Endothelial cell of umbilical vein (primary cell): ENCODE results near the gene EML6. TPM values are rescaled to one million over a fixed set of nuclear protein-coding genes. Genes with fewer than 3 reads are reported as not detected.

Experiments
- BruUV-seq: library from RNA; stranded (reverse); fragments of 400-500 nt; replicated peaks from 2 replicates; lab custom pipeline; 2021; lab: Mats Ljungman, UMichigan
- CTCF ChIA-PET: fragments of 300-600, 350-600 bp; sonication (Branson Sonifier 250); formaldehyde crosslinking; loops from one replicate; lab custom pipeline; 2021; ENCODE audit warnings: antibody characterized with exemption, inconsistent platforms; lab: Charles Lee
- POLR2A ChIA-PET: fragments of 300-600, 350-600 bp; sonication (Branson Sonifier 250); formaldehyde crosslinking; loops from one replicate; lab custom pipeline; 2021; ENCODE audit warnings: antibody characterized with exemption, inconsistent platforms; lab: Charles Lee
- DNase-seq: peaks from one replicate; pipeline ENCODE4 v3.0.0-alpha.2; 2011; ENCODE audit warnings: low read depth, low spot score
- FAIRE-seq: peaks from 2 replicates; lab custom pipeline; 2011; peaks lifted over from hg19 to GRCh38; lab: Jason Lieb, UNC
- H2AFZ ChIP-seq: 2 replicates; pipeline ENCODE4 v1.6.0; 2012; ENCODE audit warnings: low read depth, low read length, control low read depth, inconsistent platforms
- H3K27ac ChIP-seq: 2 replicates; pipeline ENCODE4 v1.5.1; 2011; ENCODE audit warnings: low read depth, mild to moderate bottlenecking, control low read depth, low read length, moderate library complexity; ENCODE audit not compliant: insufficient read depth
- H3K27me3 ChIP-seq, 2 experiments: 2 replicates each; pipeline versions ENCODE4 v1.6.0 to v1.6.1; 2011; ENCODE audit warnings: low read length in 2 of 2, mixed read lengths in 1 of 2; ENCODE audit not compliant: control insufficient read depth in 2 of 2, insufficient read depth in 2 of 2
- H3K36me3 ChIP-seq, 2 experiments: 2 replicates in 1 of 2; 3 replicates in 1 of 2; pipeline ENCODE4 v1.5.1; 2011; ENCODE audit warnings: low read length in 2 of 2, mild to moderate bottlenecking in 1 of 2, moderate library complexity in 1 of 2; ENCODE audit not compliant: control insufficient read depth in 2 of 2, insufficient read depth in 2 of 2; ENCODE audit errors: extremely low read depth in 1 of 2
- H3K4me1 ChIP-seq: 3 replicates; pipeline ENCODE4 v1.5.1; 2011; ENCODE audit warnings: mild to moderate bottlenecking, low read length; ENCODE audit not compliant: control insufficient read depth, insufficient read depth; ENCODE audit errors: extremely low read depth
- H3K4me2 ChIP-seq: 2 replicates; pipeline ENCODE4 v1.6.1; 2011; ENCODE audit warnings: low read length, control low read depth, mixed read lengths; ENCODE audit not compliant: insufficient read depth
- H3K4me3 ChIP-seq, 3 experiments: fragments of 200-600 bp in 1 of 3; sonication (generic), shearing (Covaris generic) in 1 of 3; replicated peaks in 1 of 3; 2 replicates each; pipeline ENCODE4 v1.5.1; 2011 to 2016; ENCODE audit warnings: control low read depth in 3 of 3, low read length in 3 of 3, mild to moderate bottlenecking in 2 of 3, inconsistent platforms in 1 of 3, low read depth in 1 of 3, moderate library complexity in 1 of 3; ENCODE audit not compliant: insufficient read depth in 1 of 3
- H3K79me2 ChIP-seq: 2 replicates; pipeline ENCODE4 v1.6.0; 2012; ENCODE audit warnings: low read length, inconsistent platforms; ENCODE audit not compliant: control insufficient read depth, insufficient read depth
- H3K9ac ChIP-seq: replicated peaks from 2 replicates; pipeline ENCODE3; 2011; ENCODE audit warnings: low read length, control low read depth; ENCODE audit not compliant: insufficient read depth; ENCODE audit errors: extremely low read depth
- H3K9me1 ChIP-seq: replicated peaks from 3 replicates; pipeline ENCODE4 v1.6.0; 2011; ENCODE audit warnings: mild to moderate bottlenecking, low read length; ENCODE audit not compliant: control insufficient read depth, insufficient read depth; ENCODE audit errors: extremely low read depth
- H3K9me3 ChIP-seq: replicated peaks from 2 replicates; pipeline ENCODE4 v1.5.1; 2012; ENCODE audit warnings: low read length, inconsistent platforms; ENCODE audit not compliant: control insufficient read depth, insufficient read depth
- H4K20me1 ChIP-seq: replicated peaks from 2 replicates; pipeline ENCODE3; 2011; ENCODE audit warnings: mild to moderate bottlenecking, low read length; ENCODE audit not compliant: control insufficient read depth, insufficient read depth; ENCODE audit errors: extremely low read depth
- CTCF ChIP-seq, 2 donors: IDR thresholded peaks; 1 replicate in 1 of 2; 2 replicates in 1 of 2; pipeline ENCODE4 v1.5.1; 2011; ENCODE audit warnings: low read length in 2 of 2, mild to moderate bottlenecking in 2 of 2, moderate library complexity in 2 of 2, control low read depth in 1 of 2, inconsistent platforms in 1 of 2, low read depth in 1 of 2; ENCODE audit not compliant: insufficient read depth in 1 of 2; ENCODE audit errors: extremely low read depth in 1 of 2
- FOS ChIP-seq: IDR thresholded peaks from 2 replicates; pipeline ENCODE4 v1.6.1; 2011; ENCODE audit warnings: mild to moderate bottlenecking, low read length, moderate library complexity, borderline replicate concordance; ENCODE audit not compliant: insufficient read depth
- GATA2 ChIP-seq: IDR thresholded peaks from 2 replicates; pipeline ENCODE4 v1.7.0; 2011; ENCODE audit warnings: low read depth, mild to moderate bottlenecking, moderate library complexity, mixed read lengths, low read length; ENCODE audit not compliant: insufficient read length, insufficient read depth
- MAX ChIP-seq: IDR thresholded peaks from 2 replicates; pipeline ENCODE4 v1.6.1; 2011; ENCODE audit not compliant: insufficient read depth, insufficient read length
- MYC ChIP-seq: IDR thresholded peaks from one replicate; pipeline ENCODE4 v1.6.1; 2011; ENCODE audit warnings: mild to moderate bottlenecking, low read depth, low read length
- POLR2AphosphoS5 ChIP-seq: IDR thresholded peaks from 2 replicates; pipeline ENCODE4 v1.6.1; 2012; ENCODE audit warnings: low read depth, mild to moderate bottlenecking, control low read depth, low read length, moderate library complexity; ENCODE audit not compliant: insufficient read depth
- dilution Hi-C: fragments of 300-500 bp; cut with MboI; formaldehyde crosslinking; loops from one replicate; pipeline ENCODE4 v1.15.0; 2019; ENCODE audit warnings: low sequenced_read_pairs; ENCODE audit not compliant: extremely low pct_ligation_motif_present
- intact Hi-C: fragments of 100-400 bp; cut with micrococcal nuclease; formaldehyde crosslinking; loops from one replicate; pipeline ENCODE4 v1.10.0; 2022
- polyA plus RNA-seq, 4 experiments: library from polyadenylated mRNA; depleted of rRNA in 3 of 4; stranded (reverse) in 3 of 4; unstranded in 1 of 4; fragments of >200 nt; gene quantifications; 2 replicates each; pipeline versions ENCODE4 v1.2.1 to v1.2.3, GENCODE V29; 2011 to 2012; ENCODE audit warnings: missing spikeins in 1 of 4
- total RNA-seq: library from RNA; stranded (reverse); gene quantifications from 2 replicates; pipeline ENCODE4 v1.2.3, GENCODE V29; 2021

The EML6 gene
- total and polyA plus RNA-seq, 2 donors (not counting 3 experiments of a cell fraction or from before 2014, with no cell fraction given), result 0.79 to 2.1 TPM

GRCh38 chr2:54927751-54928615 lies 204.5 kb downstream of the EML6 start:
- CTCF ChIA-PET, result interaction anchor here (1.3 kb wide), 1 partner anchor 13 kb away, joined by 3 read pairs; no protein-coding TSS in a partner anchor
- DNase-seq (no peak), FAIRE-seq (no peak)
- TF ChIP-seq FOS, result no peak
- TF ChIP-seq GATA2, result no peak
- TF ChIP-seq CTCF (IDR thresholded peaks at IDR 0.05; ENCODE audit: extremely low read depth in 1 of 2, insufficient read depth in 1 of 2, low read depth in 1 of 2, low read length in 2 of 2), result no peak
- no peak for TF ChIP-seq MYC
- TF ChIP-seq MAX, result no peak
- TF ChIP-seq POLR2AphosphoS5, result no peak
- dilution Hi-C loops (no loop called here), intact Hi-C loops (no loop called here)
- Histone ChIP-seq H3K4me3 (no peak overlapping the region), H2AFZ (no peak overlapping the region), H3K9me1 (no peaks in the 10 kb centered on the region), H3K9me3 (no peaks in the 10 kb centered on the region), H4K20me1 (no peaks in the 10 kb centered on the region), H3K36me3 (no peaks in the 10 kb centered on the region), H3K27me3 (peaks cover 10 to 11% of the 10 kb centered on the region in 2 experiments), H3K9ac (no peak overlapping the region), H3K4me2 (no peak overlapping the region), H3K27ac (no peak overlapping the region), H3K79me2 (no peaks in the 10 kb centered on the region), H3K4me1 (no peaks in the 10 kb centered on the region)
- POLR2A ChIA-PET, result no interaction called here
- no TSS peak for BruUV-seq
